ENCODE measurements around the gene SEPTIN1.

The SEPTIN1 gene

GRCh38 chr16:30371248-30371816 is 11.0 kb downstream of the SEPTIN1 start:
- DNase-seq (ENCODE audit: low spot score) = no peak
- TF ChIP-seq CTCF (IDR thresholded peaks at IDR 0.05; ENCODE audit: extremely low read depth, missing control alignments) = no peak

GRCh38 chr16:30370456-30371247 is 11.7 kb downstream of the SEPTIN1 start, which contains the start of gene TBC1D10B:
Gene TBC1D10B (minus strand): TSS chr16:30370494. CDS start chr16:30370183, 311 bp downstream.
- DNase-seq (ENCODE audit: low spot score) = peak; percentile 96
- TF ChIP-seq CTCF (IDR thresholded peaks at IDR 0.05; ENCODE audit: extremely low read depth, missing control alignments) = no peak

- no peak for DNase-seq (ENCODE audit: low spot score)
- TF ChIP-seq CTCF (IDR thresholded peaks at IDR 0.05; ENCODE audit: extremely low read depth, missing control alignments) = no peak
These were observed 12.4 kb downstream of the SEPTIN1 start for GRCh38 chr16:30369938-30370455.

- TF ChIP-seq CTCF (IDR thresholded peaks at IDR 0.05; ENCODE audit: extremely low read depth, missing control alignments) = no peak
- no peak for DNase-seq (ENCODE audit: low spot score)
These were observed 13.0 kb downstream of the SEPTIN1 start for GRCh38 chr16:30369091-30369937.

GRCh38 chr16:30368792-30369090 is 13.6 kb downstream of the SEPTIN1 start:
- TF ChIP-seq CTCF (IDR thresholded peaks at IDR 0.05; ENCODE audit: extremely low read depth, missing control alignments) = no peak
- DNase-seq (ENCODE audit: low spot score) = no peak

- no peak for DNase-seq (ENCODE audit: low spot score)
- TF ChIP-seq CTCF (IDR thresholded peaks at IDR 0.05; ENCODE audit: extremely low read depth, missing control alignments) = no peak
These were observed 14.1 kb downstream of the SEPTIN1 start for GRCh38 chr16:30368122-30368791.
